OCI-LY7 (cell line): ENCODE data around the gene SETD1A. TPM values are rescaled to one million over a fixed set of nuclear protein-coding genes. Genes with fewer than 3 reads are reported as not detected.

ENCODE experiments used
- BruUV-seq: library from RNA; stranded (reverse); fragments of 400-500 nt; replicated peaks from 2 replicates; lab custom pipeline; 2021; lab: Mats Ljungman, UMichigan
- CTCF ChIA-PET: fragments of 300-600 bp; sonication (Branson Sonifier 250); formaldehyde crosslinking; loops from one replicate; lab custom pipeline; 2022; ENCODE audit warnings: antibody characterized with exemption; ENCODE audit not compliant: unreplicated experiment; lab: Charles Lee
- POLR2A ChIA-PET: fragments of 300-600 bp; sonication (Branson Sonifier 250); formaldehyde crosslinking; loops from one replicate; lab custom pipeline; 2022; ENCODE audit warnings: antibody characterized with exemption; lab: Charles Lee
- DNase-seq: peaks from one replicate; pipeline ENCODE4 v3.0.0-alpha.2; 2015; ENCODE audit warnings: low spot score
- H2AFZ ChIP-seq: fragments of 200-600 bp; sonication (generic), shearing (Covaris generic); 2 replicates; pipeline ENCODE4 v1.6.1; 2014; ENCODE audit warnings: mild to moderate bottlenecking, antibody characterized with exemption, low read length, moderate library complexity
- H3K27ac ChIP-seq: fragments of 200-600 bp; sonication (generic); 2 replicates; pipeline ENCODE4 v1.5.1; 2014; ENCODE audit warnings: mixed run types, low read depth, mild to moderate bottlenecking, moderate library complexity, low read length, inconsistent platforms; ENCODE audit not compliant: poor library complexity, severe bottlenecking
- H3K36me3 ChIP-seq: fragments of 200-600 bp; sonication (generic); 2 replicates; pipeline ENCODE4 v1.6.1; 2014; ENCODE audit warnings: mild to moderate bottlenecking, antibody characterized with exemption, low read length, moderate library complexity, mixed read lengths; ENCODE audit not compliant: insufficient read depth
- H3K4me1 ChIP-seq: fragments of 200-600 bp; sonication (generic); 2 replicates; pipeline ENCODE4 v1.5.1; 2014; ENCODE audit warnings: mild to moderate bottlenecking, low read length; ENCODE audit not compliant: insufficient read depth, poor library complexity, severe bottlenecking
- H3K4me2 ChIP-seq: fragments of 200-600 bp; sonication (generic); 2 replicates; pipeline ENCODE4 v1.6.1; 2014; ENCODE audit warnings: mild to moderate bottlenecking, low read length
- H3K4me3 ChIP-seq: fragments of 200-600 bp; sonication (generic); 2 replicates; pipeline ENCODE4 v1.5.1; 2014; ENCODE audit warnings: mild to moderate bottlenecking, low read depth, low read length; ENCODE audit not compliant: poor library complexity, severe bottlenecking
- H3K79me2 ChIP-seq: fragments of 200-600 bp; sonication (generic); 2 replicates; pipeline ENCODE4 v1.6.1; 2016; ENCODE audit warnings: low read depth, mild to moderate bottlenecking, low read length, moderate library complexity, mixed read lengths; ENCODE audit not compliant: insufficient read depth
- H3K9me2 ChIP-seq: fragments of 200-600 bp; sonication (generic); 2 replicates; pipeline ENCODE4 v1.6.1; 2016; ENCODE audit warnings: mild to moderate bottlenecking, low read length, mixed read lengths; ENCODE audit not compliant: insufficient read depth
- H3K9me3 ChIP-seq: fragments of 200-600 bp; sonication (generic); 2 replicates; pipeline ENCODE4 v1.6.1; 2014; ENCODE audit warnings: mild to moderate bottlenecking, mixed run types, low read length, mixed read lengths
- H4K20me1 ChIP-seq: fragments of 200-600 bp; sonication (generic); 2 replicates; pipeline ENCODE4 v1.6.1; 2014; ENCODE audit warnings: mild to moderate bottlenecking, antibody characterized with exemption, low read length, moderate library complexity, mixed read lengths; ENCODE audit not compliant: insufficient read depth
- CTCF ChIP-seq: fragments of 200-600 bp; sonication (generic); conservative IDR thresholded peaks from 2 replicates; pipeline ENCODE4 v1.5.1; 2014; ENCODE audit warnings: mild to moderate bottlenecking, antibody characterized with exemption, low read length, moderate library complexity, mixed read lengths
- EZH2phosphoT487 ChIP-seq: fragments of 200-600 bp; sonication (generic); IDR thresholded peaks from 2 replicates; pipeline ENCODE4 v1.6.1; 2018; ENCODE audit warnings: low read depth, borderline replicate concordance, mild to moderate bottlenecking, mixed run types, antibody characterized with exemption, low read length, moderate library complexity, mixed read lengths
- intact Hi-C: fragments of 100-400 bp; cut with micrococcal nuclease; formaldehyde crosslinking; loops from one replicate; pipeline ENCODE4 v1.10.0; 2022; ENCODE audit not compliant: unreplicated experiment
- total RNA-seq, 2 experiments: library from RNA; depleted of rRNA in 1 of 2; stranded (reverse); fragments of >200 nt in 1 of 2; shearing (Covaris generic) in 1 of 2; gene quantifications; 2 replicates each; pipeline ENCODE4 v1.2.3, GENCODE V29; 2014 to 2022

The SETD1A gene
- total RNA-seq, 2 experiments from 2014 or later: 8.6 to 36.0 TPM

- no peaks in the 10 kb centered on the region for H3K9me3 ChIP-seq
- H3K4me1 ChIP-seq: no peaks in the 10 kb centered on the region
- intact Hi-C loops: no loop called here
- DNase-seq: no peak
- H3K27ac ChIP-seq: no peak overlapping the region
- H4K20me1 ChIP-seq: no peaks in the 10 kb centered on the region
- ChIA-PET CTCF (no interaction called here), POLR2A (no interaction called here)
- no TSS peak for BruUV-seq
- TF ChIP-seq EZH2phosphoT487 (no peak), CTCF (no peak)
- H3K4me3 ChIP-seq: no peak overlapping the region
- H3K79me2 ChIP-seq: no peaks in the 10 kb centered on the region
- H3K9me2 ChIP-seq: no peaks in the 10 kb centered on the region
- no peak overlapping the region for H2AFZ ChIP-seq
- H3K4me2 ChIP-seq: no peak overlapping the region
- no peaks in the 10 kb centered on the region for H3K36me3 ChIP-seq
Observed at GRCh38 chr16:31006589-31006988, 49.0 kb downstream of the SETD1A start.

- ChIA-PET POLR2A (interaction anchor here (0.6 kb wide), 1 partner anchor 144 kb away, joined by 3 read pairs; no protein-coding TSS in a partner anchor), CTCF (no interaction called here)
- Histone ChIP-seq H3K9me3 (no peaks in the 10 kb centered on the region), H3K4me2 (no peak overlapping the region), H3K9me2 (no peaks in the 10 kb centered on the region), H2AFZ (no peak overlapping the region), H3K36me3 (no peaks in the 10 kb centered on the region), H3K4me3 (no peak overlapping the region), H3K4me1 (no peaks in the 10 kb centered on the region), H3K79me2 (no peaks in the 10 kb centered on the region), H3K27ac (no peak overlapping the region), H4K20me1 (no peaks in the 10 kb centered on the region)
- no TSS peak for BruUV-seq
- TF ChIP-seq CTCF: no peak
- no peak for TF ChIP-seq EZH2phosphoT487
- no peak for DNase-seq
- intact Hi-C loops: no loop called here
Observed at GRCh38 chr16:31007684-31008083, 50.1 kb downstream of the SETD1A start.

DNA sequence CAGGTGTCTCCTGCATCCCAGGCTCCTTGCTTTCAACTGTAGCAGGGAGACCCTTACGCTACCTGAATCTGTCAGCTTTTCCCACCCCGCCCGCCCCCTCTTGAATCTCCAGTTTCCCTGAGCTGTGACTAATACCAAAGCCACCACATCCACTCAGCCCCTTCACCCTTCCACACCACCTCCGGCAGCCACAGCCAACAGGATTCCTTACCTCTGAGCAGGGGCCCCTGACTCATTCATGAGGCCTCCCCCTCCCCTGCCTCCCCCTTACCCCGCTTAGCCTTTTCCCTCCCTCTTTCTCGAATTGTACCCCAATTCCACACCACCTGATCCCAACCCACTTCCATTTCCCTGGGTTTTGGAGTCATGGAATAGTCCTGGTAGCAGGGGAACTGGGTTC, 50.6 kb downstream of the SETD1A start:
- DNase-seq: no peak
- Histone ChIP-seq H3K4me3 (no peak overlapping the region), H3K79me2 (no peaks in the 10 kb centered on the region), H3K9me3 (no peaks in the 10 kb centered on the region), H3K4me2 (no peak overlapping the region), H3K4me1 (no peaks in the 10 kb centered on the region), H3K27ac (no peak overlapping the region), H2AFZ (no peak overlapping the region), H3K9me2 (no peaks in the 10 kb centered on the region), H4K20me1 (no peaks in the 10 kb centered on the region), H3K36me3 (no peaks in the 10 kb centered on the region)
- POLR2A ChIA-PET: interaction anchor here (0.7 kb wide), 1 partner anchor 49 kb away, joined by 11 read pairs; no protein-coding TSS in a partner anchor
- no peak for TF ChIP-seq EZH2phosphoT487
- TF ChIP-seq CTCF: no peak
- CTCF ChIA-PET: no interaction called here
- BruUV-seq: no TSS peak
- intact Hi-C loops: no loop called here
